ENCODE data around the gene EDEM2. TPM values are rescaled to one million over a fixed set of nuclear protein-coding genes. Genes with fewer than 3 reads are reported as not detected.

Gene EDEM2
- total RNA-seq, 1 experiment from 2014 or later = 28.5 TPM

- H2AFZ ChIP-seq (ENCODE audit: low read length) = no peak overlapping the region
- POLR2A ChIA-PET (ENCODE audit: unreplicated experiment) = no interaction called here
- H4K20me1 ChIP-seq (ENCODE audit: low read length) = no peaks in the 10 kb centered on the region
- ATAC-seq (no peak), DNase-seq (no peak)
- CTCF ChIA-PET = no interaction called here
- no peak overlapping the region for H3K9ac ChIP-seq (ENCODE audit: low read length)
- BruUV-seq (replicated peaks) = no TSS peak
- H3K4me2 ChIP-seq (ENCODE audit: low read length) = no peak overlapping the region
- peaks cover 14% of the 10 kb centered on the region; the same call in 1 of the 2 replicates for H3K36me3 ChIP-seq (ENCODE audit: low read depth, low read length)
- no peaks in the 10 kb centered on the region for H3K4me1 ChIP-seq (ENCODE audit: insufficient read depth, low read length)
- TF ChIP-seq EZH2phosphoT487 (IDR thresholded peaks at IDR 0.05; ENCODE audit: borderline replicate concordance, low read length) (no peak), CTCF (conservative IDR thresholded peaks at IDR 0.05; ENCODE audit: low read depth, low read length) (no peak), EZH2 (IDR thresholded peaks at IDR 0.05; ENCODE audit: low read length, unreplicated experiment) (no peak)
- H3K9me2 ChIP-seq (replicated peaks; ENCODE audit: low read length) = no peaks in the 10 kb centered on the region
- H3K4me3 ChIP-seq (ENCODE audit: low read length) = no peak overlapping the region
- intact Hi-C loops (cut with micrococcal nuclease) = no loop called here
- no peaks in the 10 kb centered on the region for H3F3A ChIP-seq (ENCODE audit: low read length, unreplicated experiment)
- no peaks in the 10 kb centered on the region for H3K9me3 ChIP-seq (ENCODE audit: low read length)
- no peaks in the 10 kb centered on the region for H3K27me3 ChIP-seq (ENCODE audit: low read length)
- H3K27ac ChIP-seq (ENCODE audit: low read length) = no peak overlapping the region
- H3K79me2 ChIP-seq (ENCODE audit: low read length) = no peaks in the 10 kb centered on the region
These were observed 24.3 kb downstream of the EDEM2 start for GRCh38 chr20:35122756-35123405.

- Histone ChIP-seq H3K9ac (ENCODE audit: low read length) (no peak overlapping the region), H4K20me1 (ENCODE audit: low read length) (no peaks in the 10 kb centered on the region), H3F3A (ENCODE audit: low read length, unreplicated experiment) (no peaks in the 10 kb centered on the region), H2AFZ (ENCODE audit: low read length) (no peak overlapping the region), H3K4me3 (ENCODE audit: low read length) (no peak overlapping the region), H3K4me2 (ENCODE audit: low read length) (no peak overlapping the region), H3K4me1 (ENCODE audit: insufficient read depth, low read length) (no peaks in the 10 kb centered on the region), H3K9me2 (replicated peaks; ENCODE audit: low read length) (no peaks in the 10 kb centered on the region), H3K27ac (ENCODE audit: low read length) (no peak overlapping the region), H3K36me3 (ENCODE audit: low read depth, low read length) (peaks cover 14% of the 10 kb centered on the region; the same call in 1 of the 2 replicates), H3K9me3 (ENCODE audit: low read length) (no peaks in the 10 kb centered on the region), H3K79me2 (ENCODE audit: low read length) (no peaks in the 10 kb centered on the region), H3K27me3 (ENCODE audit: low read length) (no peaks in the 10 kb centered on the region)
- no peak for ATAC-seq
- BruUV-seq (replicated peaks) = no TSS peak
- intact Hi-C loops (cut with micrococcal nuclease) = no loop called here
- DNase-seq = no peak
- POLR2A ChIA-PET (ENCODE audit: unreplicated experiment) = no interaction called here
- CTCF ChIA-PET = no interaction called here
- TF ChIP-seq EZH2 (IDR thresholded peaks at IDR 0.05; ENCODE audit: low read length, unreplicated experiment) = no peak
- no peak for TF ChIP-seq EZH2phosphoT487 (IDR thresholded peaks at IDR 0.05; ENCODE audit: borderline replicate concordance, low read length)
- no peak for TF ChIP-seq CTCF (conservative IDR thresholded peaks at IDR 0.05; ENCODE audit: low read depth, low read length)
These were observed 25.9 kb downstream of the EDEM2 start for GRCh38 chr20:35121186-35121585.

- H2AFZ ChIP-seq (ENCODE audit: low read length) = no peak overlapping the region
- H3K27me3 ChIP-seq (ENCODE audit: low read length) = no peaks in the 10 kb centered on the region
- no peak for ATAC-seq
- intact Hi-C loops (cut with micrococcal nuclease) = no loop called here
- no TSS peak for BruUV-seq (replicated peaks)
- no peak for DNase-seq
- CTCF ChIA-PET = no interaction called here
- peaks cover 14% of the 10 kb centered on the region; the same call in 1 of the 2 replicates for H3K36me3 ChIP-seq (ENCODE audit: low read depth, low read length)
- H3K9me2 ChIP-seq (replicated peaks; ENCODE audit: low read length) = no peaks in the 10 kb centered on the region
- no peak overlapping the region for H3K4me2 ChIP-seq (ENCODE audit: low read length)
- H3K4me3 ChIP-seq (ENCODE audit: low read length) = no peak overlapping the region
- no peaks in the 10 kb centered on the region for H3F3A ChIP-seq (ENCODE audit: low read length, unreplicated experiment)
- POLR2A ChIA-PET (ENCODE audit: unreplicated experiment) = no interaction called here
- H3K9ac ChIP-seq (ENCODE audit: low read length) = no peak overlapping the region
- H4K20me1 ChIP-seq (ENCODE audit: low read length) = no peaks in the 10 kb centered on the region
- no peaks in the 10 kb centered on the region for H3K4me1 ChIP-seq (ENCODE audit: insufficient read depth, low read length)
- H3K79me2 ChIP-seq (ENCODE audit: low read length) = no peaks in the 10 kb centered on the region
- no peak overlapping the region for H3K27ac ChIP-seq (ENCODE audit: low read length)
- H3K9me3 ChIP-seq (ENCODE audit: low read length) = no peaks in the 10 kb centered on the region
- TF ChIP-seq EZH2phosphoT487 (IDR thresholded peaks at IDR 0.05; ENCODE audit: borderline replicate concordance, low read length) (no peak), EZH2 (IDR thresholded peaks at IDR 0.05; ENCODE audit: low read length, unreplicated experiment) (no peak), CTCF (conservative IDR thresholded peaks at IDR 0.05; ENCODE audit: low read depth, low read length) (no peak)
These were observed 27.0 kb downstream of the EDEM2 start for GRCh38 chr20:35120012-35120701.

All from PC-3 (cell line).